ENCODE data around the gene MN1.

Gene MN1

DNA sequence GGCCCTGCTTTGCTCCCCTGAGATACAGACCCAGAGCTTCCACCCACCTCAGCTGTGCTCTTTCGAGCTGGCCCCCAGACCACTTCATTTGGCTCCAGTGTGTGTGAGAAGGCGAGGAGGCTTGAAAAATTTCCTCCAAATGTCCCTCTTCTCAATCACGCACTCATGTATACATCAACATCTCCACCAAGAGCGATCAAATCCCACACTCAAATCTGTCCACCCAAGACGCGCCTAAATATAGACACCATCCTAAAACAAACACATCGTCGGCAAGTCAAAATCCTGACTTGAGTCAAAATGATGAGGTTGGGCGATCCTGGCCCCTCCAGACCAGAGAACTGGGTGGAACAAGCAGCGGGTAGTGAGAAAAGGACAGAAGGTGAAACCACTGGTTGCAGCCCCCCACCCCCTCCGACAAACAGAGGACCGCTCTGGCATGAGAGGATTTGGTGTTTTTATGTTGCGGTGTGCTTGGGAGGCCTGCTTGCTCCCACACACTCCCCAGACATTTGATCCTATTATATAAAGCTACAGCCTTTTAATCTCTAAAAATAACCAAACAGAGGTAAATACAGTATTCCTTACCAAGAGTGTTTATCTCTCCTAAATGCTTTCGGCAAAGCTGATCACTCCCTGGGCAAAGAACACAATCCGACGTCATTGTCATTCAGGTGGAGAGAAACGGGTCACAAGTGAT lies 10.2 kb downstream of the MN1 start:
- no peak overlapping the region for H3K4me2 ChIP-seq (ENCODE audit: low read depth, low read length, poor library complexity, severe bottlenecking)
- H3K4me3 ChIP-seq (ENCODE audit: insufficient read depth, low read length, poor library complexity, severe bottlenecking), result no peak overlapping the region
- no peak overlapping the region for H3K27ac ChIP-seq (ENCODE audit: low read depth, low read length)
- no peak overlapping the region for H2AFZ ChIP-seq (ENCODE audit: low read depth, low read length, severe bottlenecking)
- no peaks in the 10 kb centered on the region for H4K20me1 ChIP-seq (ENCODE audit: low read depth, low read length)
- no peaks in the 10 kb centered on the region for H3K9me3 ChIP-seq (ENCODE audit: insufficient read depth, low read length)
- TF ChIP-seq EZH2phosphoT487 (conservative IDR thresholded peaks at IDR 0.05; ENCODE audit: low read length), result no peak
- TF ChIP-seq, protein P1, sequence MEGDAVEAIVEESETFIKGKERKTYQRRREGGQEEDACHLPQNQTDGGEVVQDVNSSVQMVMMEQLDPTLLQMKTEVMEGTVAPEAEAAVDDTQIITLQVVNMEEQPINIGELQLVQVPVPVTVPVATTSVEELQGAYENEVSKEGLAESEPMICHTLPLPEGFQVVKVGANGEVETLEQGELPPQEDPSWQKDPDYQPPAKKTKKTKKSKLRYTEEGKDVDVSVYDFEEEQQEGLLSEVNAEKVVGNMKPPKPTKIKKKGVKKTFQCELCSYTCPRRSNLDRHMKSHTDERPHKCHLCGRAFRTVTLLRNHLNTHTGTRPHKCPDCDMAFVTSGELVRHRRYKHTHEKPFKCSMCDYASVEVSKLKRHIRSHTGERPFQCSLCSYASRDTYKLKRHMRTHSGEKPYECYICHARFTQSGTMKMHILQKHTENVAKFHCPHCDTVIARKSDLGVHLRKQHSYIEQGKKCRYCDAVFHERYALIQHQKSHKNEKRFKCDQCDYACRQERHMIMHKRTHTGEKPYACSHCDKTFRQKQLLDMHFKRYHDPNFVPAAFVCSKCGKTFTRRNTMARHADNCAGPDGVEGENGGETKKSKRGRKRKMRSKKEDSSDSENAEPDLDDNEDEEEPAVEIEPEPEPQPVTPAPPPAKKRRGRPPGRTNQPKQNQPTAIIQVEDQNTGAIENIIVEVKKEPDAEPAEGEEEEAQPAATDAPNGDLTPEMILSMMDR (IDR thresholded peaks at IDR 0.05; ENCODE audit: insufficient read depth, low read length, poor library complexity, severe bottlenecking), result no peak
- no peaks in the 10 kb centered on the region for H3K27me3 ChIP-seq (ENCODE audit: low read length)
- no peaks in the 10 kb centered on the region for H3K79me2 ChIP-seq (ENCODE audit: insufficient read depth, low read length)
- no peaks in the 10 kb centered on the region for H3K9me2 ChIP-seq (replicated peaks; ENCODE audit: insufficient read depth, low read length)
- H3F3A ChIP-seq (ENCODE audit: insufficient read depth), result no peaks in the 10 kb centered on the region
- H3K36me3 ChIP-seq (ENCODE audit: low read length), result no peaks in the 10 kb centered on the region
- H3K9ac ChIP-seq (ENCODE audit: low read length), result no peak overlapping the region

- H3K4me3 ChIP-seq (ENCODE audit: insufficient read depth, low read length, poor library complexity, severe bottlenecking), result no peak overlapping the region
- H3K27ac ChIP-seq (ENCODE audit: low read depth, low read length), result no peak overlapping the region
- TF ChIP-seq, protein P1 (IDR thresholded peaks at IDR 0.05; ENCODE audit: insufficient read depth, low read length, poor library complexity, severe bottlenecking), result no peak
- TF ChIP-seq EZH2phosphoT487 (conservative IDR thresholded peaks at IDR 0.05; ENCODE audit: low read length), result no peak
- H4K20me1 ChIP-seq (ENCODE audit: low read depth, low read length), result no peaks in the 10 kb centered on the region
- no peak overlapping the region for H3K4me2 ChIP-seq (ENCODE audit: low read depth, low read length, poor library complexity, severe bottlenecking)
- H3K9ac ChIP-seq (ENCODE audit: low read length), result no peak overlapping the region
- H3K36me3 ChIP-seq (ENCODE audit: low read length), result no peaks in the 10 kb centered on the region
- no peaks in the 10 kb centered on the region for H3K9me3 ChIP-seq (ENCODE audit: insufficient read depth, low read length)
- H3K9me2 ChIP-seq (replicated peaks; ENCODE audit: insufficient read depth, low read length), result no peaks in the 10 kb centered on the region
- H3K79me2 ChIP-seq (ENCODE audit: insufficient read depth, low read length), result no peaks in the 10 kb centered on the region
- no peaks in the 10 kb centered on the region for H3K27me3 ChIP-seq (ENCODE audit: low read length)
- no peak overlapping the region for H2AFZ ChIP-seq (ENCODE audit: low read depth, low read length, severe bottlenecking)
- no peaks in the 10 kb centered on the region for H3F3A ChIP-seq (ENCODE audit: insufficient read depth)
These were observed 11.0 kb downstream of the MN1 start for GRCh38 chr22:27790376-27791158.

GRCh38 chr22:27788500-27789288 lies 12.9 kb downstream of the MN1 start:
- Histone ChIP-seq H2AFZ (ENCODE audit: low read depth, low read length, severe bottlenecking) (no peak overlapping the region), H3K9me3 (ENCODE audit: insufficient read depth, low read length) (no peaks in the 10 kb centered on the region), H3K79me2 (ENCODE audit: insufficient read depth, low read length) (no peaks in the 10 kb centered on the region), H3K27ac (ENCODE audit: low read depth, low read length) (no peak overlapping the region), H3K4me2 (ENCODE audit: low read depth, low read length, poor library complexity, severe bottlenecking) (no peak overlapping the region), H3K9ac (ENCODE audit: low read length) (no peak overlapping the region), H3K9me2 (replicated peaks; ENCODE audit: insufficient read depth, low read length) (no peaks in the 10 kb centered on the region), H3K36me3 (ENCODE audit: low read length) (no peaks in the 10 kb centered on the region), H3K27me3 (ENCODE audit: low read length) (no peaks in the 10 kb centered on the region), H3F3A (ENCODE audit: insufficient read depth) (no peaks in the 10 kb centered on the region), H3K4me3 (ENCODE audit: insufficient read depth, low read length, poor library complexity, severe bottlenecking) (no peak overlapping the region), H4K20me1 (ENCODE audit: low read depth, low read length) (no peaks in the 10 kb centered on the region)
- TF ChIP-seq, protein P1 (IDR thresholded peaks at IDR 0.05; ENCODE audit: insufficient read depth, low read length, poor library complexity, severe bottlenecking), result no peak
- no peak for TF ChIP-seq EZH2phosphoT487 (conservative IDR thresholded peaks at IDR 0.05; ENCODE audit: low read length)

Data from SU-DHL-6 (cell line).